GM12891 (cell line): Measurements from ENCODE around the gene TBCD.

ENCODE experiments used
- DNase-seq: peaks from one replicate; pipeline ENCODE4 v3.0.0; 2011; ENCODE audit warnings: low spot score; ENCODE audit not compliant: insufficient read length
- FAIRE-seq: peaks from 2 replicates; lab custom pipeline; 2011; peaks lifted over from hg19 to GRCh38; lab: Jason Lieb, UNC
- PAX5 ChIP-seq: IDR thresholded peaks from 2 replicates; pipeline ENCODE4 v1.6.1; 2011; ENCODE audit warnings: low read length, moderate library complexity, mild to moderate bottlenecking; ENCODE audit not compliant: insufficient read depth, severe bottlenecking
- POLR2A ChIP-seq: IDR thresholded peaks from 2 replicates; pipeline ENCODE4 v1.6.1; 2011; ENCODE audit warnings: low read depth, low read length, control low read depth
- POLR2AphosphoS5 ChIP-seq: IDR thresholded peaks from 2 replicates; pipeline ENCODE4 v1.6.1; 2011; ENCODE audit warnings: low read depth, low read length, control low read depth
- POU2F2 ChIP-seq: IDR thresholded peaks from 2 replicates; pipeline ENCODE4 v1.6.1; 2011; ENCODE audit warnings: low read depth, mild to moderate bottlenecking, control low read depth, low read length, moderate library complexity
- SPI1 ChIP-seq: IDR thresholded peaks from 2 replicates; pipeline ENCODE4 v1.6.1; 2011; ENCODE audit warnings: low read depth, low read length, control low read depth
- TAF1 ChIP-seq: IDR thresholded peaks from 2 replicates; pipeline ENCODE4 v1.6.1; 2011; ENCODE audit warnings: low read depth, low read length, control low read depth

The TBCD gene

GRCh38 chr17:82726427-82726826 is 25.4 kb upstream of the TBCD start:
- TF ChIP-seq POLR2A (no peak), SPI1 (no peak), POU2F2 (no peak), TAF1 (no peak), POLR2AphosphoS5 (no peak), PAX5 (no peak)
- no peak for DNase-seq
- no peak for FAIRE-seq

- no peak for TF ChIP-seq POLR2AphosphoS5
- TF ChIP-seq POU2F2: no peak
- no peak for TF ChIP-seq TAF1
- peak; percentile 20 for FAIRE-seq
- DNase-seq: no peak
Observed at GRCh38 chr17:82729479-82730260, 22.2 kb upstream of the TBCD start.

GRCh38 chr17:82732118-82732743 is 19.6 kb upstream of the TBCD start:
- FAIRE-seq (no peak), DNase-seq (no peak)
- TF ChIP-seq POLR2AphosphoS5: no peak
- no peak for TF ChIP-seq PAX5
- TF ChIP-seq POU2F2: no peak
- TF ChIP-seq TAF1: no peak
- TF ChIP-seq SPI1: no peak
- TF ChIP-seq POLR2A: no peak

GRCh38 chr17:82734987-82735866 is 16.6 kb upstream of the TBCD start, which contains the start of gene FN3K:
TSS of gene FN3K (plus strand) at chr17:82735615. CDS start at chr17:82735637, 22 bp downstream.
- DNase-seq: no peak
- peak; percentile 35 for FAIRE-seq
- TF ChIP-seq TAF1 (no peak), POLR2A (no peak), POLR2AphosphoS5 (no peak), PAX5 (no peak), SPI1 (no peak), POU2F2 (no peak)

GRCh38 chr17:82736511-82737185 is 15.2 kb upstream of the TBCD start:
- no peak for FAIRE-seq
- TF ChIP-seq SPI1 (no peak), POU2F2 (no peak), TAF1 (no peak), POLR2AphosphoS5 (no peak), POLR2A (no peak), PAX5 (no peak)
- DNase-seq: no peak

- TF ChIP-seq PAX5 (no peak), POU2F2 (no peak), POLR2AphosphoS5 (no peak), TAF1 (no peak), POLR2A (no peak), SPI1 (no peak)
- DNase-seq (no peak), FAIRE-seq (no peak)
Observed at GRCh38 chr17:82737967-82738877, 13.6 kb upstream of the TBCD start.

- TF ChIP-seq POU2F2 (no peak), SPI1 (no peak), PAX5 (no peak), POLR2AphosphoS5 (no peak), TAF1 (no peak), POLR2A (no peak)
- DNase-seq (no peak), FAIRE-seq (no peak)
Observed at GRCh38 chr17:82740906-82741759, 10.7 kb upstream of the TBCD start.
